Measurements from ENCODE around the gene IPCEF1. TPM values are rescaled to one million over a fixed set of nuclear protein-coding genes. Genes with fewer than 3 reads are reported as not detected.

Gene IPCEF1
- total and polyA plus RNA-seq, 2 of the 8 experiments (the other 6 are each of a cell fraction or from before 2014, with no cell fraction given), result 0.41 to 0.78 TPM

DNA sequence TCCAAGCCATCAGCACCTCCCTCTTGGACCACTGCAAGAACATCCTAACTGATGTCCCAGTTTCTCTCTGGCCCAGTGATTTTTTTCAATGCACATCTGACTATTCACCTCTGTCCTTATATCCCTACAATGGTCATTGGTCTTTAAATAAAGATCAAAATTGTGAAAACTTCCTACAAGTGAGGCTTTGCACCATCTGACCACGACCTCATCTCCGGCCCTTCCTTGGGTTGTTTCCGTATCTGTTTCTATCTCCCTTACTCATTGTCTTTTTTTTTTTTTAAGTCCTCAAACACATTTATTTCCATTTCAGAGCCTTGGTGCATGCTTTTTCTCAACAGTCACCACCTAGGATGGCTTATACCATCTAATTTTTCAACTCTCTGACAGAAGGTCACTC, 88.1 kb downstream of the IPCEF1 start:
- Histone ChIP-seq H3K4me3 (ENCODE audit: extremely low read depth in 1 of 4, insufficient read depth in 2 of 4, low read depth in 3 of 4, low read length in 4 of 4) (no peak overlapping the region), H3K9ac (replicated peaks in 1 of 4; ENCODE audit: extremely low read depth in 1 of 4, low read depth in 3 of 4, low read length in 3 of 4) (no peak overlapping the region), H2BK120ac (replicated peaks; ENCODE audit: low read depth, low read length) (no peak overlapping the region), H3K9me3 (ENCODE audit: insufficient read depth in 2 of 2, low read depth in 1 of 2, low read length in 1 of 2) (peaks cover 0 to 3% of the 10 kb centered on the region in 2 experiments; a peak in 1 of 4 replicates), H3K23ac (ENCODE audit: insufficient read length) (no peak overlapping the region), H3K4me2 (ENCODE audit: insufficient read depth in 1 of 2, low read depth in 2 of 2, low read length in 2 of 2) (no peak overlapping the region), H4K91ac (replicated peaks; ENCODE audit: insufficient read length, low read length) (no peak overlapping the region), H3K4ac (replicated peaks; ENCODE audit: insufficient read length, low read depth, low read length) (no peak overlapping the region), H3K18ac (ENCODE audit: extremely low read depth, low read length) (no peak overlapping the region), H2BK12ac (ENCODE audit: low read depth, low read length) (no peak overlapping the region), H2AK5ac (ENCODE audit: low read depth, low read length) (no peak overlapping the region), H3K56ac (replicated peaks; ENCODE audit: insufficient read length, low read depth, low read length) (no peak overlapping the region), H3K23me2 (ENCODE audit: low read depth, low read length) (no peaks in the 10 kb centered on the region), H2BK5ac (ENCODE audit: low read depth, low read length) (no peak overlapping the region), H3K27me3 (replicated peaks in 1 of 4; ENCODE audit: control insufficient read depth in 3 of 4, extremely low read depth in 1 of 4, insufficient read depth in 3 of 4, low read length in 3 of 4) (no peaks in the 10 kb centered on the region), H2BK15ac (ENCODE audit: low read length) (no peak overlapping the region), H2AFZ (ENCODE audit: low read length) (no peak overlapping the region), H3K36me3 (ENCODE audit: control insufficient read depth in 2 of 4, insufficient read depth in 4 of 4, low read length in 3 of 4) (no peaks in the 10 kb centered on the region), H4K20me1 (replicated peaks in 1 of 2; ENCODE audit: control insufficient read depth in 1 of 2, insufficient read depth in 2 of 2, low read length in 2 of 2) (no peaks in the 10 kb centered on the region), H4K5ac (ENCODE audit: insufficient read length, low read depth, low read length) (no peak overlapping the region), H2BK20ac (ENCODE audit: low read length) (no peak overlapping the region), H3K79me2 (ENCODE audit: control insufficient read depth in 1 of 2, insufficient read depth in 2 of 2, low read length in 2 of 2) (no peaks in the 10 kb centered on the region), H3K27ac (ENCODE audit: low read depth, low read length) (no peak overlapping the region), H3K79me1 (ENCODE audit: low read depth, low read length) (no peaks in the 10 kb centered on the region), H4K8ac (ENCODE audit: extremely low read depth, insufficient read depth, low read length) (no peak overlapping the region), H3K14ac (ENCODE audit: insufficient read length) (no peak overlapping the region), H3K4me1 (replicated peaks in 1 of 4; ENCODE audit: control insufficient read depth in 3 of 4, insufficient read depth in 4 of 4, low read length in 3 of 4) (no peaks in the 10 kb centered on the region)
- CTCF ChIA-PET (ENCODE audit: partially characterized antibody), result interaction anchor here (1.3 to 1.4 kb wide), 2 partner anchors 8 to 13 kb away, joined by 3 to 5 read pairs; no protein-coding TSS in a partner anchor
- DNase-seq (ENCODE audit: low read depth in 1 of 2, low spot score in 2 of 2) (no peak), FAIRE-seq (no peak)
- POLR2A ChIA-PET (ENCODE audit: partially characterized antibody), result no interaction called here
- WGBS, 2 experiments (ENCODE audit: extremely low coverage in 1 of 2, insufficient coverage in 1 of 2, insufficient read length in 1 of 2, insufficient replicate concordance in 2 of 2, low coverage in 1 of 2, low lambda C conversion rate in 2 of 2, missing lambda C conversion rate in 1 of 2), result 91% methylated on average over 3 of the region's 3 CpGs; no CpG with 5 or more reads in 1 of the 2 experiments
- TF ChIP-seq EP300 (IDR thresholded peaks at IDR 0.05; ENCODE audit: borderline replicate concordance in 1 of 2, low read depth in 2 of 2, low read length in 2 of 2) (no peak), ATF3 (IDR thresholded peaks at IDR 0.05; ENCODE audit: insufficient read depth, low read depth, low read length) (no peak), YY1 (IDR thresholded peaks at IDR 0.05; ENCODE audit: low read depth, low read length) (no peak), CHD2 (IDR thresholded peaks at IDR 0.05; ENCODE audit: low read length) (no peak), POLR2AphosphoS5 (IDR thresholded peaks at IDR 0.05; ENCODE audit: low read depth, low read length) (no peak), ZNF274 (IDR thresholded peaks at IDR 0.05; ENCODE audit: borderline replicate concordance, extremely low read depth, low read length) (no peak), SP1 (IDR thresholded peaks at IDR 0.05; ENCODE audit: low read depth, low read length) (no peak), KDM4A (IDR thresholded peaks at IDR 0.05; ENCODE audit: low read depth, low read length, severe bottlenecking) (no peak), GABPA (IDR thresholded peaks at IDR 0.05; ENCODE audit: borderline replicate concordance, insufficient read depth, low read length) (no peak), NRF1 (IDR thresholded peaks at IDR 0.05; ENCODE audit: low read depth, low read length) (no peak), SP4 (IDR thresholded peaks at IDR 0.05; ENCODE audit: low read length) (no peak), CTBP2 (IDR thresholded peaks at IDR 0.05; ENCODE audit: borderline replicate concordance, insufficient read depth, insufficient read length, low read length) (no peak)
- TF ChIP-seq, protein P1, sequence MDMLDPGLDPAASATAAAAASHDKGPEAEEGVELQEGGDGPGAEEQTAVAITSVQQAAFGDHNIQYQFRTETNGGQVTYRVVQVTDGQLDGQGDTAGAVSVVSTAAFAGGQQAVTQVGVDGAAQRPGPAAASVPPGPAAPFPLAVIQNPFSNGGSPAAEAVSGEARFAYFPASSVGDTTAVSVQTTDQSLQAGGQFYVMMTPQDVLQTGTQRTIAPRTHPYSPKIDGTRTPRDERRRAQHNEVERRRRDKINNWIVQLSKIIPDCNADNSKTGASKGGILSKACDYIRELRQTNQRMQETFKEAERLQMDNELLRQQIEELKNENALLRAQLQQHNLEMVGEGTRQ (IDR thresholded peaks at IDR 0.05; ENCODE audit: low read length), result no peak
